Suppressor macrophage (primary cell): ENCODE results near the gene TAAR2.
"Not testable (repeated sequence)": the region's sequence is repeated elsewhere in the genome, so short reads cannot be mapped to it uniquely, and the experiment has no call there.

Source experiments
- DNase-seq, 4 experiments: peaks; one replicate each; pipeline ENCODE4 v3.0.0-alpha.2; 2020 to 2022

TAAR2 gene

DNA sequence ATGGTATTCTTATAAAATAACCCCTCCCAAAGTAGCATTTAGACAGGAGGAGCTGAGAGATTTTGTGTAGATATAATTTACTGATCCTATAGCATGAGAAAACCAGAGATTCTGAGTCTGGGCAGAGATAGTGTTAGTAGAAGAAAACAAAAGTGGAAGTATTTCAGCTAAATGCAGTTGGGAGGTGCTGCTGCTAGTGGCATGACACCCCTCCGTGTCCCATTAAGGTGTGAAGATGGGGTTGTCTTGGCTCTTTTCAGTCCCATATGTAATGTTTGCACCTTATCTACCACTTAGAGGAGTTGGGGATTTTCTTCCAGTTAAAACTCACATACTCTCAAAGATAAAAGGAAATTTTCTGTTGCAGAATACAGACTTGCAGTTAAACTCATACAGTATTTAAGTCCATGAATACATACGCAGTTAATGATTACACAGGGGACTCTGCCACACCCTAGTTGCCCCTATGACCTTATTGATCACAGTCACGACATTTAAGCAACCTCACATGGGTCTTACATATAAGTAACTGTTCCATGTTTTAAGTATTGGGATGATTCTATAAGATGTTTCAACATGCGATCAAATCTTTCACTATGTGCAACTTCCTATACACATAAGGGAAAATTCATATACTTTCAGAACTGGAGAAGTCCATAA lies 11.5 kb downstream of the TAAR2 start:
- DNase-seq = no peak

GRCh38 chr6:132611616-132612015 lies 12.5 kb downstream of the TAAR2 start:
- DNase-seq = no peak

GRCh38 chr6:132607544-132608233 lies 16.4 kb downstream of the TAAR2 start:
- DNase-seq = no peak

GRCh38 chr6:132604635-132605152 lies 19.4 kb downstream of the TAAR2 start:
- no peak for DNase-seq

- not testable (repeated sequence) for DNase-seq
Observed at GRCh38 chr6:132600900-132601299, 23.2 kb downstream of the TAAR2 start.

DNA sequence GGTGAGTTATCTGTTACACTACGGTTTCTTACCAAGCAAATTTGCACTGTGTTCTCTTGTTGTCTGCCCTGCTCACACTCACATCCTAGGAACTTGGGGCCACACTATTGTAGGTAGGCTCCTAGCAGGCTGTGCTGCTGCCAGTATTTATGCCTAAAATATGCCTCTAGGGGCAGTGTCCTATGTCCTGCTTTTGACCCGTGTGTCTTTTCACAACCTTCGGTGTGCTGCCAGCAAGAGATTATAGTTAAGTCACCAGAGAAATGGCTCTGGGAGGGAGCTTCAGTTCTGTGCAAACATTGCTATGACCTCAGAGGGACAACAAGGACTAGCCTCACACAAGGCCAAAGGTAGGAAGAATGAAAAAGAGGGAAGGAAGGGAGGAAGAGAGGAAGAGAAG lies 25.6 kb downstream of the TAAR2 start:
- peak in 3 of 4 experiments; percentile 22 to 41 (median 31) for DNase-seq

DNA sequence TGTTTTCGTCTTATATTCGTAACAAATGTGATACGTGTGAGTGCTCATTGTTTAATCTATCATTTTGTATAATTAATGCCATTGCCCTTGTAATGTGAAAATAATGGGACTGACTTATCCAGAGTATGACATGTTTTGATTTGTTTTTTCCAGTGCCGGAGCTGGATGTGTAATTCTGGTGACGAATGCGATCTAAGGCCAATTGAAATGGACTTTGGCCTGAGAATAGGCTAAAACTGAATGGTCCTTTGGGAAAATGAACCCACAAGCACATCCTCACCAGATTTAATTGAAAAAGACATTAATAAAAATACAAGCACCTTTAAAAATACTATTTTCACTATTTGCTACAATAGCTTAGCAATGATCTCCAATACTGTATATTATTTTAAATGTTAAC lies 27.9 kb downstream of the TAAR2 start:
- DNase-seq = no peak

- peak; percentile 42 to 74 (median 54) for DNase-seq
Observed at GRCh38 chr6:132592855-132593254, 31.2 kb downstream of the TAAR2 start.

- no peak for DNase-seq
Observed at GRCh38 chr6:132590362-132590761, 33.7 kb downstream of the TAAR2 start.

GRCh38 chr6:132589454-132589853 lies 34.6 kb downstream of the TAAR2 start, which contains the start of gene TAAR5:
TSS of gene TAAR5 (minus strand) at chr6:132589741. CDS start at chr6:132589686, 55 bp downstream.
- DNase-seq = no peak

DNA sequence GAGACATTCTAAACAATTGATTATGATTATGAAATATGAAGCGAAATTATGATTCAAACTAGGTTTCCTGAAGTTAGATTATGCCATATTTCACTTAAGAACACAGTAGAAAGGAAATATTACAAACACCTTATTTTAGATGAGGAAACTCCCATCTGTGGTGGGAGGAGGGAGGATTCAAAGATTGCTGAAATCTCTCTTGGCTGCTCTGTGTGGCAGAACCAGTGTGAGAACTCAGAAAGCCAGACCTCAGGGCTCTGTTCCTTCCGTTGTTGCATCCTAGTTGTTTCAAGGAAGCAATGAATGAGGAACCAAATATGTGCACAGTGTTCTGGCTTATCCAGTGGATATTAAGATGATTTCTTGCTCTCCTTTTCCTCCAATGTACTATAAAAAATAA lies 36.7 kb downstream of the TAAR2 start:
- DNase-seq = peak; percentile 49 to 79 (median 69)

DNA sequence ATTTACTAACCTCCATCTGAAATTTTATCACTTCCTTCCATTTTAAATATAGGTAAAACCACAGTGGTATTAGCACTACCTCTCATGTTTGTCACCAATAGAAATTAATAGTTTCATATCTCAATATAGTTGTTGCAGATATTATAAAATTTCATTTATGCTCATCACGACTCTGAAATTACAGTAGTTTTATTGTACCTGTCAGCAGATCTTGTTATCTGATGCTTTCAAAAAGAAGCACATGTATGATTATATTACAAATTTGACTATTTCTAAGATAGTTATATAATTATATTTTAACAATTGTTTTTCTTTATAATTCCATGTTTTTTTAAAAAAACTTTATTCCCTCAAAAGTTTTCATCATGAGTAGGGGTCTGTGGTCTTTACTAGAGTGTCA lies 39.4 kb downstream of the TAAR2 start:
- no peak for DNase-seq

GRCh38 chr6:132571774-132572173 lies 52.3 kb downstream of the TAAR2 start:
- DNase-seq = peak; percentile 4 to 64 (median 24)

DNA sequence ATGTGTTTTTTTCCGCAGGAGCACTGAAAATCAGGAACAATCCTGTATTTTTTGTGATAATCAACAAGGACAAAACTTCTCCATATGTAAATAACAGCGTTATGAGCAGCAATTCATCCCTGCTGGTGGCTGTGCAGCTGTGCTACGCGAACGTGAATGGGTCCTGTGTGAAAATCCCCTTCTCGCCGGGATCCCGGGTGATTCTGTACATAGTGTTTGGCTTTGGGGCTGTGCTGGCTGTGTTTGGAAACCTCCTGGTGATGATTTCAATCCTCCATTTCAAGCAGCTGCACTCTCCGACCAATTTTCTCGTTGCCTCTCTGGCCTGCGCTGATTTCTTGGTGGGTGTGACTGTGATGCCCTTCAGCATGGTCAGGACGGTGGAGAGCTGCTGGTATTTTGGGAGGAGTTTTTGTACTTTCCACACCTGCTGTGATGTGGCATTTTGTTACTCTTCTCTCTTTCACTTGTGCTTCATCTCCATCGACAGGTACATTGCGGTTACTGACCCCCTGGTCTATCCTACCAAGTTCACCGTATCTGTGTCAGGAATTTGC lies 53.8 kb downstream of the TAAR2 start, which contains the start of gene TAAR6:
Gene TAAR6, plus strand, starts transcription at position 102 of the 557 bp plus-strand sequence. Its CDS starts 0 bp downstream, at position 102.
- no peak for DNase-seq

DNA sequence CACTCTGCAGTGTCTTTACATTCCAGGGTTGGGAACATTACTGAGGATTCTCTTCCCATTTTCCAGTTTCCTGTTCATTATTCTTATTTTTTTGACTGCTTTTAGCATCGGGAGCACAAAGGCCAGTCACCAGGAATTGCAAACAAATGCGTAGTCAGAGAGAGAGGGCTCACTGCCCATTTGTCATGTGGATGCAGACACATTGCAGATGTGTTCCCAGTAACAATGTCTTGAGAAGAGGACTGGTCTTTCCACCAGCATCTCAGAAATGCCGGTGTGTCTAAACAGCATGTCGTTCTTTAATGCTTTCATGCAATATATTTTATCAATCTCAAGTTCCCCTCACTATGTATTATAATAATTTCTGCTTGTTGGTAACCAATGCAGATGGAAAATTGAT lies 54.9 kb downstream of the TAAR2 start:
- DNase-seq = no peak

GRCh38 chr6:132568611-132569010 lies 55.5 kb downstream of the TAAR2 start:
- DNase-seq = no peak

DNA sequence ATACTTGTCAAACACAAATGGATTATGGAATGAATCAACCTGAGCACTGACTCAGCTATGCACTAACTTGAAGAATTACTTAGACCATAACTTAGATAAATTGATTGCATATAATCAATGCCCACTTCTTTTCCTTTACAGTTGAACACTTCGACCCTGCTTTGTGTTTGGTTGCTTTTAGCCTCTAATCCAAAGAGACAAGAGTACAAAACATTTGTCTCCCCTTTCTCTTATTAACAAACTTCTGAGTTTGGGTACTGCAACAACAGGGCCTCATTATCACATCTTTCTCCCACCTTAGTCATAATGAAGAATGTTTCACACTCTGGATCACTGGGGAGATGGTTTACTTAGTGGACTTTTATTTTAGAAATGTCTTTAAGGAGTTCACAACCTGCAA lies 56.5 kb downstream of the TAAR2 start:
- no peak for DNase-seq
